ENCODE results near the gene ARID4A.

GRCh38 chr14:58390830-58391229 is 92.5 kb downstream of the ARID4A start:
- no peak for TF ChIP-seq POLR2A (IDR thresholded peaks at IDR 0.05)
- TF ChIP-seq CTCF (IDR thresholded peaks at IDR 0.05), result no peak

All from gastroesophageal sphincter (tissue), 3 donors.